GM19043 (cell line): Measurements from ENCODE around the gene APBB1IP.
A peak's percentile ranks its signal among the peaks of the same experiment; 100 is the strongest.
"Not testable (repeated sequence)": the region's sequence is repeated elsewhere in the genome, so short reads cannot be mapped to it uniquely, and the experiment has no call there.

Experiments used
- ATAC-seq: cut with Tn5 transposase; IDR thresholded peaks from one replicate; pipeline ENCODE4 v1.9.1; 2021; ENCODE audit warnings: low read depth; ENCODE audit not compliant: unreplicated experiment

APBB1IP gene

DNA sequence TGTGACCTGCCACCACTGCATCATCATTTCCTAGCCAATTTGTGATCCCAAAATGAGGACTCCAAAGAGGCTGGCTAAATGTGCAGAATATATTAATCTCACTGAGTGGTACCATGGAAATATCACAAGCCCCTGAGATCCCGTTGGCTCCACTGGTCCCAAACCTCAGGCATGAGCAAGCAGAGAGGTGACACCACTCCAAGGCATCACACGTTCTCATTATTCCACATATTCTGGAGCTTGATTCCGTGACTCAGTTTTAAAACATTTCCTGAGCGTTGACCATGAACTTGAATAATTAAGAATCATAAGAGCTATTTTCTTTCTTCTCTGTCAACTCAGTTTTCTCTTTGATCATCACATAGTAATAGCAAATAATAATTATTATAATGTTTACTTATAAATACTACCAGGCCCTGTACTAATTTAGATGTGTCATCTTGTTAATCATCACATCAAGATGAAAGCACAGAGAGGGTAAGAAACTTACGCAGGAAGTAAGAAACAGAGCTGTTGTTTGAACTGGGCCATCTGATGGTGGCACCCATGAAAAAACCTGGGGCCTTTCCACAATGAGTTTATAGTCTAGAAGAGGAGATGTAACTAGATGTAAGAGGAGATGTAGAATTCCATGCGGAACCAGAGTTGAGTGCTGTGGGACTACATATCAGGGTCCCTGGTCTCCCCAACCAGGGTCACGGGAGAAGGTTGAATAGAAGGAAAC, 3.5 kb downstream of the APBB1IP start:
- no peak for ATAC-seq

DNA sequence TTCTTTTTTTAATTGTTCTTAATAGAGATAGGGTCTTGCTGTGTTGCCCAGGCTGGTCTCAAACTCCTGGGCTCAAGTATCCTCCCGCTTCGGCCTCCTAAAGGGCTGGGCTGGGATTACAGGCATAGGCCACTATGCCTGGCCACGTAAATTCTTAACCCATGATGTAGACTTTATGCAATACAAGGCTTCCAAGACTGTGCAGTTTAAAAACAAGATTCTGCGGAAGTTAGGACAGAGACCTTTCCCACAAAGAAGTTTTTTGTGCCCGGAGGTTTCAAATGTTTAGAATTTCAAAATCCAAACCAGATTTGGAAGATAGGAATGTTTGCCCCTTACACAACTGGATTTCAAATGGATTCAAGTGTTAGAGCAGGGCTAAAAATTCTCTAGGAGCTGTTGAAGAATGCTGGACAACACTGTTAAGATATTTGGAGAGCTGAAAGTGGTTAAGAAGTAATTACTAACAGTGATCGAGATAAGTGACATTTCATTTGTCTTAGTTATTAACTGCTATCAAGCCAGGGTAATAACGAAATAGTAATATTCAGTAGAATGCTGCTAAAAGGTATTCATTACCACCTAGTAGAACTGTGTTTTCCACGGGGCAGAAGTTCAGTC, 7.4 kb downstream of the APBB1IP start:
- no peak for ATAC-seq

DNA sequence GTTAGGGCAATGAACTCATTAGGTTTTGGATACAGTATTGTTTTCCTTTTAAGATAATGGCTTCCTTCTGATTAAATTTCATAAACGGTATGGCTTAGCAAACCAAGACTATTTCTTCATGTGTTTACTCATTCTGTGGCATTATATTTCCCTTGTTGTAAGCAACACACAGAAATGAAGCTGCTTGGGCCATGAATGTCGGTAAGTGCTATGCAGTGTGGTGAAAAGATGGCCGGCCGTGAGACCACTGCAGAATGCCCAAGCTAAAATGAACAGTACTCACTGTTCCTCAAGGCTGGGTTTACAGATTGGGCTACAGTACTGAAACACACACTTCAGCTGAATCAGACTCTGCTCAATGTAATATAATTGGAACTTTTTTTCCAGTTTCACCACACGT, 8.1 kb downstream of the APBB1IP start:
- ATAC-seq: no peak

DNA sequence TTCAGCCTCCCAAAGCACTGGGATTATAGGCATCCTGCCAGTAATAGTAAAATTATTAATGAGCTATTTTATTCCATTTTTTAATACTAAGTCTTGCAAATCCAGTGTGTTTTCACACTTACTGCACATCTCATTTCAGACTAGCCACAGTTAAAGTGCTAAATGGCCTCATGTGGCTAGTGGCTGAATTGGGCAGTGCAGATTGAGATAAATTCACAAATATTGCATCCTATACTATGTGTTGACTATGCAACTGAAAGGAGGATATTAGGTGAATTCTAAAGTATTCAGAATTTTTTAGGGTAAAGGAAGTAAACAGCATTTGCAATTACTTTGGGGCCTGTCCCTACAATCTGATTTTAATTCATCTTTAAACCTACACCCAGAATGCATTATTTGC, 10.2 kb downstream of the APBB1IP start:
- ATAC-seq: peak; percentile 26

DNA sequence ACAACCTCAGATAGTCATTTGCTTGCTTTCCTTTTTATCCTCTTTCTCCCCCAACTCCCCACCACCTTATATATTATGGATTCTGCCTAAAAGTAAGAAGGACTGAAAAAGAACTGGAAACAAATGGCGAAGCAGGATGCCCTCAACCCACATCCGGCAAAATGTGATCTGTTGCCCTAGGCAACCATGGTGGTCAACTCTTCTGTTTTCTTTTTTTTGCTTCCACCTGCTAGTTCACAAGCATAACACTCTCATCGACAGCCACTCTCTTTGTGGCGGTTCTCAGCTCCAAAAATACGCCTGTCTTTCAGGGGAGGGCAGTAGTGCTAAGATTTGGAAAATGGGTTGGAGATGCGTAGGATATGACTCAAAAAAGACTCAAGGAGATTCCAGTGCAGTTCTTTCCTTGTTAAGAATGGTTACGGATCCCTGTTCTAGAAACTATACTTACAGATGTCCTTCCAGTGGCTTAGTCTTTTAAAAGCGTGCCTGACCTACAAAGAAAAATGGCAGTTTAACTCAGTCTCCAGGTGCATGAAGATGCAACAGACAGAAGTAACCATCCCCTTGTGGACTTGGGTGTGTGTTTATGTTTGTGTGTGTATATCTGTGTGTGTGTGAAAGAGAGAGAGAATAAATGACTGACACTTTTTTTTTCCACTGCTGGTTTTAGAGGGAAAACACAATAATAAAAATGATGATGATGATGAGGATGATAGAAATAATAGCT, 10.7 kb downstream of the APBB1IP start:
- peak; percentile 88 for ATAC-seq

DNA sequence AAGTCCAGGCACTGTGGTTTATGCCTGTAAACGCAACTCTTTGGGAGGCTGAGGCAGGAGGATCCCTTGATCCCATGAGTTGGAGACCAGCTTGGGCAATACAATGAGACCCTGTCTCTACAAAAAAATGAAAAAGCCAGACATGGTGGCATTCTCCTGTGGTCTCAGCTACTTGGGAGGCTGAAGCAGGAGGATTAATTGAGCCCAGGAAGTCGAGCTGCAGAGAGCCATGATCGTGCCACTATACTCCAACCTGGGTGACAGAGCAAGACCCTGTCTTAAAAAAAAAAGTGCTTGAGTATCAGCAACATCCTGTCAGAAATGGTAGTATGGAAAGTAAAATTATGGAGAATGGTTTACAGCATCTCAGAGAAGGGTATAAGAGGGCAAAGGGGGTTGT, 11.6 kb downstream of the APBB1IP start:
- no peak for ATAC-seq

DNA sequence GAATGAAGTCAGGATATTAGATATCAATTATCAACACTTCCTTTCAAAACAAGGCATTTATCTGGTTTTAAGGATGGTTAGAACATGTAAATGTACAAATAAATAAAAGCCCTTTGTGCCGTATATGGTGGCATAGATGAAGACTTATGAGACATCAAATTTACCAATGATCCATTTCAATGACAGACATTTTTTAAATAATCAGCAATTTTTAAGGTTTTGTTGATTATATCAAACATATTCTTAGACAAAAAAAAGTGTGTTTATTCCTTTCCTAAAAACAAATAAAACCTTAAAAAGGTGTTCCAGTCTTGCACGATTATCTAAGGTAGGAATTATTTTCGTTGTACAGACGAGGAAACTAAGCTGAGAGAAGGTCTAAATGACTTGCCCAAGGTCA, 13.8 kb downstream of the APBB1IP start:
- no peak for ATAC-seq

DNA sequence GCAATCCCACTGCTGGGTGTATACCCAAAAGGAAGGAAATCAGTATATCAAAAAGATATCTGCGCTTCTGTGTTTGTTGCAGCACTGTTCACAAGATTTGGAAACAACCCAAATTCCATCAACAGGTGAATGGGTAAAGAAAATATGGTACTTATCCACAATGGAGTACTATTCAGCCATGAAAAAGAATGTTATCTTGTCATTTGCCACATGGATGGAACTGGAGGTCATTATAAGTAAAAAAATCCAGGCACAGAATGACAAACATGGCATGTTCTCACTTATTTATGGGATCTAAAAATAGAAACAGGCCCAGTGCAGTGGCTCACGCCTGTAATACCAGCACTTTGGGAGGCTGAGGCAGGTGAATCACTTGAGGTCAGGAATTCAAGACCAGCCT, 15.7 kb downstream of the APBB1IP start:
- ATAC-seq: no peak

DNA sequence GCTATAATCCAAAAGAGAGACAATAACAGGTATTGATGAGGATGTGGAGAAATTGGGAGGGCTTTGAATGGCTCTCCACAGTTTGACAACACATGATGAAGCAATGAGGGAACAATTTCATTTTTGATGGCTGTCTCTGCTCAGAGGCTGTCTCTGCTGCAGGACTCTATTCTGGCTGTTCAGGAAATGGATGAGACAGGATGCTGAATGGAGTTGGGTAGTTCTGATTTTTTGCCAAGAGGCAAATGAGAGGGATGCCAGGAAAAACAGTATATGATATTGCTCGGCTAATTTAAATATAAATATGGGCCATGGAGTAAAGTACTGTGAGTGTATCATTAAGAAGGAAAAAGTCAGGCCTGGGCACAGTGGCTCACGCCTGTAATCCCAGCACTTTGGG, 16.8 kb downstream of the APBB1IP start:
- no peak for ATAC-seq

DNA sequence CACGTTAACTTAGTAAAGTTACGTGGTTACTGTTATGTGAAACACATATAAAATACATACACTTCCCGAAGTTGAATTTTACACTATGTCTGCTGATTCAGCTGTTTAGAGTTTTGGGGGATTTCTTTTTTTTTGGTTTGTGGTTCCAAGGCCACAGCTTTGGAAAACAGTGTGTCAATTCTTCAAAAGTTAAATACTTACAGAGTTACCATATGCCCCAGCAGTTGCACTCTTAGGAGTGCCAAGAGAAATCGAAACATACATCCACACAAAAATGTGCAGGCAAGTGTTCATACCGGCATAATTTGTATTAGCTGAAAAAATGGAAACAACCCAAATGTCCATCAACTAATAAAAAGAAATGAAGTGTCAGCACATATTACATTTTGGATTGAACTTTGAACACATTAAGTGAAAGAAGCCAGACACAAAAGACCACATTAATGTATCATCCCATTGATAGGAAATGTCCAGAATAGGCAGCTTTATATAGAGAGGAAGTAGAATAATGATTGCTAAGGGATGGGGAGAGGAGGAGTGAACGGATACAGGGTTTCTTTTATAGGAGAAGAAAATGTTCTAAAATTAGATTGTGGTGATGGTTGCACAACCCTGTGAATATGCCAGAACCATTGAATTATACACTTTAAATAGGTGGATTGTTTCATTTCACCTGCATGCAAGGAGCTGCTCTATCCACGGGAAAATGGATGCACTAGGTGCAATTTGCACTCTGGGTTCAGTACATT, 17.6 kb downstream of the APBB1IP start:
- ATAC-seq: no peak

DNA sequence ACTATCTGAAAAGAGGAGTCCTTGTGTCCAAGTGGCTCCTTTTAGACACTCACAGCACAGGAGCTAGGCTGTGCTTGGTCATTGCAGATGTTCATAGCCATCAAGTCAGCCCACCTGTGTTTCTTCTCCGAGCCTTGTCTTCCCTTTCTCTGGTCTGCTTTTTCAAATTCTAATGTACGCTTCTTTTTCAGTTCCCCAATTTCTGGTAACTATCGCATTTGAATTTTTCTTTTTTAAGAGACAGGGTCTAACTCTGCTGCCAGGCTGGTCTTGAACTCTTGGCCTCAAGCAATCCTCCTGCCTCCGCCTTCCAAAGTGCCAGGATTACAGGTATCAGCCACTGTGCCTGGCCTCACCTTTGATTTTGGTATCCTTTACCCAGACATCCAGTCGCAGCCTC, 18.9 kb downstream of the APBB1IP start:
- peak; percentile 83 for ATAC-seq

DNA sequence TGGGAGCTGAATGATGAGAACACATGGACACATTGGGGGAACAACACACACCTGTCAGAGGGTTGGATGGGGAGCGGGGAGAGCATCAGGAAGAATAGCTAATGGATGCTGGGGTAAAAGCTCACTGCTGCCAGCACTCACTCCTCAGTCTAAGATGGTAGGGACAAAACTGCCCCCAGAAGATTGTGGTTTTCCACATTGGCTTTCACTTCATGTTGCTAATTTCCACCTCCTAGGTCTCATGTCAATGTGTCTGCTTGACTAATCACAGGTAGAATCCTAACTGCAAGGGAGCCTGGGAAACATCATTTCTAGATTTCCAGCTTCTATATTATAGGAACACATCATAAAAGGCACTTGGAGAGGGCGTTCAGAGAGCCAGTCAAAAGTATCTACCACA, 22.6 kb downstream of the APBB1IP start:
- no peak for ATAC-seq

DNA sequence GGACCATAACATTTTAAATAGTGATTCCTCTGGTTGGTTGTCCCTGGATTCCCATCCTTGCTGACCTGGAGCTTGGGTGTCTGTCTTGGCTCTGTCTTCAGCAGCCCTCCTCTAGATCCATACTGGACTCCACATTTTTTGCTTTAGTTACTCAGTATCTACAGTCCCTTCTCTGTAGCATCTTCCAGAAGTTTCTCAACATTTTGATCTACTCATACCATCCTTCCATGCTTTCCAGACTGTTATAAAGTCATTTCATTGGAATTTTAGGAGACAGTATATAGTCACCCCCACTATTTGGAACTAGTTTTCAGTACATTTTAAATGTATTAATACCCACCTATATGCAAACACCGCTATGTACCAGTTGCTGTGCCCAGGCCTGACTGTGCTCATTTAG, 25.8 kb downstream of the APBB1IP start:
- ATAC-seq: no peak

DNA sequence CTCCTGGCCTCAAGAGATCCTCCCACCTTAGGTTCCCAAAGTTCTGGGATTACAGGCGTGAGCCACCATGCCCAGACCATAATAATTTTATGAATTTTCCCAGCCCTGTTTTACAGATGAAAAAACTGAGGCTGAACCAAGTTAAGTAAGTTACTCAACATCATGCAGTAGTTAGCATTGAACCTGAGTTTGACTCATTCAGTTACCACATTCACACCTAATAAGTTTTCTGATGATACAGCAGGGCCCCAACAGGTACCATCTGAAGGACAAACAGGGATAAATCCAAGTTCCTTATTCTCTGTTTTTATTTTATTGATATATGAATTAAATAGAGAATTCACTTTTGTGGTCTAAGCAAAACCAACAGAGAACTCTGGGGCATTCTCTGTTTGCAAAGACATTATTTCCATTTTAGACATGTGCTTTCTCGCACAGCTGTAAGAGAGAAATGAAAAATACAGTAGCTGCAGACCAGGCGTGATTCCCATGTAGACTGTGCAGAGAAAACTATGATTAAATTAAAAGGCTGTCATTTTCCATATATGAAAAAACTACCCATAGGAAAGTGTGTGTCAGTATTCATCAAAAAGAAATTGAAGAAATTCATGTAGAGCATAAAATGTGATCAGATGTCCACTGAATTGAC, 26.6 kb downstream of the APBB1IP start:
- peak; percentile 35 for ATAC-seq

DNA sequence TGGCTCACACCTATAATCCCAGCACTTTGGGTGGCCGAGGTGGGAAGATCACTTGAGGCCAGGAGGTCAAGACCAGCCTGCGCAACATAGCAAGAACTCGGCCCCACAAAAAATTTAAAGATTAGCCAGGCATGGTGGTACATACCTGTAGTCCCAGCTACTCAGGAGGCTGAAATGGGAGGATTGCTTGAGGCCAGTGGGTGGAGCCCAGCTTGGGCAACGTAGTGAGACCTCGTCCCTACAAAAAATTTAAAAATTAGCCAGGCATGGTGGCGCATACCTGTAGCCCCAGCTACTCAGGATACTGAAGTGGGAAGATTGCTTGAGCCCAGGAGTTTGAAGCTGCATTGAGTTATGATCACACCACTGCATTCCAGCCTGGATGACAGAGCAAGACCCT, 28.4 kb downstream of the APBB1IP start:
- ATAC-seq: not testable (repeated sequence)

DNA sequence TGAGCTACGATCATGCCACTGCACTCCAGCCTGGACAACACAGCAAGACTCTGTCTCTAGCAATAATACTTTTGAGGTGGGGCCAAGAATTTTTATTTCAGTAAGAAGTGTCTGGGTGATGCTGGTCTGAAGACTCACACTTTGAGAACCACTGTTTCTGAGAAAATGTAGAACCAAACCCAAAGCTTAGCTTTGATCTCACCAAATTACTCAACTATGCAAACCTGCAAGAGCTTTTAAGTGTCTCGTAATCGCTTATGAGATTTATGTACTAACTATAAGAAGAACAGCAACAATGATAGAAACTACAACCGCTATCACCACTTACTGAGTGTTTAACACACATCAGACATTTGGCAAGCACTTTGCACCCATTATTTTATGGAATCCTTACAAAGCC, 29.5 kb downstream of the APBB1IP start:
- no peak for ATAC-seq

DNA sequence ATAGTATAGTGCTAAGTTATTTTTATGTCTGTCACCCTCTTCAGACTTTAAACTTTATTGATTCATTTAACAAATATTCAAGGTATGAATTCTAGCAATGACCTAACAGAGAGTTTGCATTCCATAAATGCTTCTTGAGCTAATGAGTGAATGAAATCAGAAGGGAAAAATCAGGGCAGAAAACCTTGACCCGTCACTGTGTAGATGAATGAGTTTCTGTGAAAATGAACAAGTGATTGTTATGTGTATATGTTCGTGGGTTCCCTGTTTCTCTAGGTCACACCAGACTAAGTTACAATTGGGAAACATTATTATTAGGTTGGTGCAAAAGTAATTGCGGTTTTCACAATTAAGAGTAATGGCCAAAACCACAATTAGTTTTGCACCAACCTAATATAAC, 30.1 kb downstream of the APBB1IP start:
- no peak for ATAC-seq

DNA sequence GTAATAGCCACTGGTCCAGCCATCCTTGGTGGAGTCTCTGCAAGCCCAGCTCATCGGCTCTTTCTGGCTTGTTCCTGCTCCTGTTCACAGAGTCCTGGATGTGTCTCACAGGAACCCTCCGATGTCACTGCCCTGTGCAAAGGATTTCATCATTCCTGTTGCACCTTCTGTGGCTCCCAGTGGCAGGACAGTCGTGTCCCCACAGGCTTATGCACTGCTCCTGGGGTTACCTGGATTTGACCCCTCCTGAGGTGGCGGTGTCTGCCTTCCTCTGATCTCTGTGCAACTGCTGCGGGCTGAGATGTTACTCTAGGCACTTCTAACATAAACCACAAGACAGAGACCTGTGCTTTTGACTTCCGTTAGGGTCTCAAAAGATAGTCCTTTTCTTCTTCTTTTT, 30.6 kb downstream of the APBB1IP start:
- ATAC-seq: peak; percentile 63

DNA sequence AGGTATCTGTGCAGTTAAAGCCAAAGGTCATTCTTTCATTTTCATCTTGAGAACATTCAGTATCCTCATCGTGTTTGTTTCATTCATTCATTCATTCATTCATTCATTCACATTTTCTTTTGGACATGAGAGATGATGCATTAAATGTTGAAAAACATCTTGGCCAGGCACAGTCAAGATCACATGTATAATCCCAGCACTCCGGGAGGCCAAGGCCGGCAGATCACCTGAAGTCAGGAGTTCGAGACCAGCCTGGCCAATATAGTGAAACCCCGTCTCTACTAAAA, 34.3 kb downstream of the APBB1IP start:
- no peak for ATAC-seq

DNA sequence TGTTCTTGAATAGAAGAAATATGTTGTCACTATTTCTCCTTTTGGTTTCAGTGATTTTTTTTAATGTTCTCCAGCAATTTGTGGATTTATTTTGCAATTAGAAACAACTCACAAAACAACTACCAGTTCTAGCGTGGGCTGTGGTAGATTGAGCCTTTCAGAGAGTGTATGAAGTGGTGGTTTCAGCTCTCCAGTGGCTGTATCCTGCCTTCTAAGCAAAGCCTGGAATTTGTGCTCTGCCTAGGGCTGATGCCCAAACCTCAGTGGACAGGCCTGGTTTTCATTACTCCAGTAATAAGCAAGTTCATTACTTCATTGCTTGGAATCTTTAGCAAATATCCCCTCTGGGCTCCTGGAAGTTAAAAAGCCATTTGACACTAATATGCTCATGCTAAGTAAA, 35.9 kb downstream of the APBB1IP start:
- no peak for ATAC-seq

DNA sequence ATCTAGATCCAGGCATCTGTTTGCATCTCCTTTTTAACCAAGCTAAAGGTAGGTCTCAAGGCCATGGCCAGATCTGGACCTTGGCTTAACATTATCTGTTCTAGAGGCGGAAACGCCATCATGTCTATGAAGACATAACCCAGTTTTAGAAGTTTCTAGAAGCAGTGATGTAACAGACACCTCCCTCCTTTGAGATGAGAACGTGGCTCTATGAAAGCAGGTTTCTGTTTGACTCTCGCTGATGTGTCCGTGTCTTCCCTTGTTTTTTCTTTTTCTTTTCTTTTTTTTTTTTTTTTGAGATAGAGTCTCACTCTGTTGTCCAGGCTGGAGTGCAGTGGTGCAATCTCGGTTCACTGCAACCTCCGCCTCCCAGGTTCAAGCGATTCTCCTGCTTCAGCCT, 36.7 kb downstream of the APBB1IP start:
- ATAC-seq: not testable (repeated sequence)
